ENCODE data around the gene DOCK4. TPM values are rescaled to one million over a fixed set of nuclear protein-coding genes. Genes with fewer than 3 reads are reported as not detected.

The DOCK4 gene
- total and polyA plus RNA-seq, 7 donors, result 3.0 to 28.5 (median 14.1) TPM

DNA sequence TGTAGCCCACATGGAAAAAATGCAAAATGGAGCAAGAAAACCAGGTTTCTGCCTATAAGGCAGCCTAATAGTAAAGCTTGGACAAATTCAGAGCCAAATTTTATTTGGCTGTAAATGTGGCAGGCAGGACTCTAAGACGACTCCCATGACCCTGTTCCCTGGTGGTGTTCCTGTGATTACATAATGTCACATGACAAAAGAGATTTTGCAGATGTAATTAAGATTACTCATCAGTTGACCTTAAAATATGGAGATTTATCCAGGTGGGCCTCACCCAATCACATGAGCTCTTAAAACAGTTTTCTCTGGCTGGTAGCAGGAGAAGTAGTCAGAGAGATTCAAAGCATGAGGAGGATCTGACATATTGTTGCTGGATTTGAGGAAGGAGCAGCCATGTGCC lies 340.8 kb downstream of the DOCK4 start:
- Histone ChIP-seq H3K4me1 (peaks cover 0 to 16% (median 7%) of the 10 kb centered on the region in 4 donors), H3K4me3 (no peak overlapping the region), H3K27me3 (no peaks in the 10 kb centered on the region), H3K36me3 (peaks cover 0 to under 1% (median 0%) of the 10 kb centered on the region in 4 donors), H3K9me3 (no peaks in the 10 kb centered on the region), H3K27ac (peak overlapping the region in 3 of 4 donors; percentile 5 to 47 (median 43))
- WGBS, 2 donors, result 19 to 62% methylated on average over 1 of the region's 1 CpG
- no peak for DNase-seq
- TF ChIP-seq EP300 (IDR thresholded peaks at IDR 0.05) (no peak), POLR2A (IDR thresholded peaks at IDR 0.05) (no peak), POLR2AphosphoS5 (IDR thresholded peaks at IDR 0.05) (no peak)
- TF ChIP-seq, protein P1, sequence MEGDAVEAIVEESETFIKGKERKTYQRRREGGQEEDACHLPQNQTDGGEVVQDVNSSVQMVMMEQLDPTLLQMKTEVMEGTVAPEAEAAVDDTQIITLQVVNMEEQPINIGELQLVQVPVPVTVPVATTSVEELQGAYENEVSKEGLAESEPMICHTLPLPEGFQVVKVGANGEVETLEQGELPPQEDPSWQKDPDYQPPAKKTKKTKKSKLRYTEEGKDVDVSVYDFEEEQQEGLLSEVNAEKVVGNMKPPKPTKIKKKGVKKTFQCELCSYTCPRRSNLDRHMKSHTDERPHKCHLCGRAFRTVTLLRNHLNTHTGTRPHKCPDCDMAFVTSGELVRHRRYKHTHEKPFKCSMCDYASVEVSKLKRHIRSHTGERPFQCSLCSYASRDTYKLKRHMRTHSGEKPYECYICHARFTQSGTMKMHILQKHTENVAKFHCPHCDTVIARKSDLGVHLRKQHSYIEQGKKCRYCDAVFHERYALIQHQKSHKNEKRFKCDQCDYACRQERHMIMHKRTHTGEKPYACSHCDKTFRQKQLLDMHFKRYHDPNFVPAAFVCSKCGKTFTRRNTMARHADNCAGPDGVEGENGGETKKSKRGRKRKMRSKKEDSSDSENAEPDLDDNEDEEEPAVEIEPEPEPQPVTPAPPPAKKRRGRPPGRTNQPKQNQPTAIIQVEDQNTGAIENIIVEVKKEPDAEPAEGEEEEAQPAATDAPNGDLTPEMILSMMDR (IDR thresholded peaks at IDR 0.05), result no peak
- intact Hi-C loops (cut with DNase I), result loop anchor here (10.0 kb wide), 1 partner anchor 111 kb away; no protein-coding TSS in a partner anchor

DNA sequence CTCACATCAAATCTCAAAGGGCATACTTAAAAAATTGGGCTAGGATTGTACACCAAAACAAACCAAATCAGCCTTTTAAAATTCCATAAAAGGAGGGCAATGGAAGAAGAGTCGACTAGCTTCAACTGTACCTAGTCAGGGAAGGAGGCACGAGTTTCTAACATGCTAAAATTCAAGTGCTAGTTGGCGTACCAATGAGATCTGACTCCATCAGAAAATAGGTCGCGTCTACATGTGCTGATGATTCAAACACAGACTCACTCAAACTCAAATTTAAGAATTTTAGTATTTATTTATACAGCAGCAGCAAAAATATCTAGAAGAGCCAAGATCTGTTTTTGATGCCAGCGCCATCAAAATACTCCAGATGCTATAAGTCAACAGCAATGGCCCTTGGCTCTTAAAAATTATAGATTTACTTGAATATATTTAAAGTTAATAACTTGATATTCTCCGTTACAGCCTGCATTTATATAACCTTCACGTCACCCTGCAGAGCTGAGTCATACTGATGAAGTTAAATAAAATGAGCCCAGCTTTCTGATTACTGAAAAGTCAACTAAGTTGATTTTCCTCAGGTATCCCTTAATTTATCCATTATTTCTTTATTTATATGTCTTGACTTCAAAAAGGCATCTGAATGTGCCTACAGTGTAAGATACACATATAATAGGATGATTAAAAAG lies 341.8 kb downstream of the DOCK4 start:
- Histone ChIP-seq H3K4me1 (peaks cover 0 to 16% (median 7%) of the 10 kb centered on the region in 4 donors), H3K9me3 (no peaks in the 10 kb centered on the region), H3K36me3 (peaks cover 0 to 6% (median 0%) of the 10 kb centered on the region in 4 donors), H3K27me3 (no peaks in the 10 kb centered on the region), H3K27ac (peak overlapping the region; percentile 5 to 47 (median 27)), H3K4me3 (no peak overlapping the region)
- TF ChIP-seq, protein P1 (IDR thresholded peaks at IDR 0.05), result no peak
- TF ChIP-seq EP300 (IDR thresholded peaks at IDR 0.05) (no peak), POLR2AphosphoS5 (IDR thresholded peaks at IDR 0.05) (no peak), POLR2A (IDR thresholded peaks at IDR 0.05) (no peak)
- 89 to 94% methylated on average over 8 of the region's 8 CpGs for WGBS, 2 donors
- intact Hi-C loops (cut with DNase I), result loop anchor here (10.0 kb wide), 1 partner anchor 110 kb away; no protein-coding TSS in a partner anchor
- no peak for DNase-seq

DNA sequence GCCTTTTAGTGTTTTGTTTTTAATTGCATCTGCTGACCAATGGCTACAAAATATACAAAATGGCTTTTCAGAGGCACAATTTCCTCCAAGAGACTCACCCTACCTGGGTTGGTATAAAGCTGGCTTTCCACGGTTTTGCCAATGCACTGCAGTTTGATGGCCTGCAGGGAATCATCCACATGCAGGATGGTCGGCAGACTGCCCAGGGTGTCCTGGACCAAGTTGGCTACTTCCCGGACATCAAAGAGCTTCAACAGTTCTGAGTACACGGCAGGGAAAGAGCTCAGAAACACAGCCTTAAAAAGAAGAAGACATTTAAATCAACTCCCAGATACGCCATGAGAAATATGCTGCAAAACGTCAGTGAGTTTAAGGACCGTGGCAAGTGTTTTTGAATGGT lies 342.9 kb downstream of the DOCK4 start:
- H3K4me1 ChIP-seq, result peaks cover 0 to 16% (median 7%) of the 10 kb centered on the region in 4 donors
- 82 to 90% methylated on average over 7 of the region's 7 CpGs for WGBS, 2 donors
- peak overlapping the region in 3 of 4 donors; percentile 5 to 47 (median 43) for H3K27ac ChIP-seq
- no peak overlapping the region for H3K4me3 ChIP-seq
- H3K27me3 ChIP-seq, result no peaks in the 10 kb centered on the region
- DNase-seq, result peak; percentile 79
- H3K36me3 ChIP-seq, result peaks cover 0 to 6% (median 0%) of the 10 kb centered on the region in 4 donors
- intact Hi-C loops (cut with DNase I), result loop anchor here (10.0 kb wide), 1 partner anchor 108 kb away; no protein-coding TSS in a partner anchor
- H3K9me3 ChIP-seq, result no peaks in the 10 kb centered on the region
- peak in 1 of 4 donors; percentile 16 for TF ChIP-seq POLR2AphosphoS5 (IDR thresholded peaks at IDR 0.05)
- no peak for TF ChIP-seq POLR2A (IDR thresholded peaks at IDR 0.05)

DNA sequence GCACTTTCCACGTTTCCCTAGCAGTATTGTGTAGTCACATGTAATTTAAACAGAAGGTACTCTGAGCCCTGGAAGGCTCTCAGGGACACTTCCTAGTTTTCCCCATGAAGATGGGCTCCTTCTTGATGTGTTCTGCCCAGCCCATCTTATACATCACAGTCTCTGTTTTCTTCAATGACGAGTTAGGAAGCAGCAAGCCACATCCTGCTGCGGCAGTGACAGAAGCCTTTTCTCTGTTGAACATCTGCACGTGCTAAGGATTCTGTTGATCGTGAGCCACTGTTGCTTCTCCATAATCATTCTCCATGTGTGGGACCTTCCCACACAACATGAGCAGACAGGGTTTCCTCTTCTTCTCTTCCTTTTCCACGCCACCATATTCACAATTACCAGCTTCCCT lies 346.0 kb downstream of the DOCK4 start:
- intact Hi-C loops (cut with DNase I), result loop anchor here (10.0 kb wide), 1 partner anchor 105 kb away; no protein-coding TSS in a partner anchor
- no peak for TF ChIP-seq EP300 (IDR thresholded peaks at IDR 0.05)
- TF ChIP-seq POLR2A (IDR thresholded peaks at IDR 0.05), result no peak
- TF ChIP-seq POLR2AphosphoS5 (IDR thresholded peaks at IDR 0.05), result no peak
- TF ChIP-seq, protein P1 (IDR thresholded peaks at IDR 0.05), result no peak

DNA sequence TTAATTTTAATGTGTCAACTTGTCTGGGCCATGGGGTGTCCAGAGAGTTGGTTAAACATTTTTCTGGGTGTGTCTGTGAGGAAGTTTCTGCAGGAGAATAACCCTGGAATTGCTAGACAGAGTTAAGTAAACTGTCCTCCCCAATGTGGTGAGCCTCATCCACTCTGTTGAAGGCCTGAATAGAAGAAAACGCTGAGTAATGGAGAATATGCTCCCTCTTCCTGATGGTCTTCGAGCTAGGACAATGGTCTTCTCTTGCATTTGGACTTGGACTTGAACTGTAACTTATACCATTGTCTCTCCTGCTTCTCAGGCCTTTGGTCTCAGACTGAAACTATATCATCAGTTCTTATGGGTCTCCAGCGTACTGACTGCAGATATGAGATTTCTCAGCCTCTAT lies 347.9 kb downstream of the DOCK4 start:
- Histone ChIP-seq H3K27me3 (no peaks in the 10 kb centered on the region), H3K27ac (no peak overlapping the region), H3K9me3 (no peaks in the 10 kb centered on the region), H3K4me3 (no peak overlapping the region), H3K36me3 (peaks cover 0 to 6% (median 0%) of the 10 kb centered on the region in 4 donors), H3K4me1 (no peaks in the 10 kb centered on the region)
- no peak for DNase-seq
- WGBS, 2 donors, result 91 to 94% methylated on average over 3 of the region's 3 CpGs
- intact Hi-C loops (cut with DNase I), result no loop called here
- no peak for TF ChIP-seq POLR2AphosphoS5 (IDR thresholded peaks at IDR 0.05)
- no peak for TF ChIP-seq EP300 (IDR thresholded peaks at IDR 0.05)
- no peak for TF ChIP-seq POLR2A (IDR thresholded peaks at IDR 0.05)
- TF ChIP-seq, protein P1 (IDR thresholded peaks at IDR 0.05), result no peak

More for the DNA sequence above, 346.0 kb downstream of the DOCK4 start:
- no peak overlapping the region for H3K4me3 ChIP-seq
- H3K27me3 ChIP-seq, result no peaks in the 10 kb centered on the region
- WGBS, 2 donors, result 71 to 89% methylated on average over 6 of the region's 6 CpGs
- peaks cover 0 to 14% (median 5%) of the 10 kb centered on the region in 4 donors for H3K4me1 ChIP-seq
- H3K9me3 ChIP-seq, result no peaks in the 10 kb centered on the region
- no peak overlapping the region for H3K27ac ChIP-seq
- no peak for DNase-seq
- H3K36me3 ChIP-seq, result peaks cover 0 to 6% (median 0%) of the 10 kb centered on the region in 4 donors
